Liver (tissue), 9 donors: ENCODE data around the gene FBLL1. TPM values are rescaled to one million over a fixed set of nuclear protein-coding genes. Genes with fewer than 3 reads are reported as not detected.
"Not testable (repeated sequence)": the region's sequence is repeated elsewhere in the genome, so short reads cannot be mapped to it uniquely, and the experiment has no call there.

Experiments used
- DNase-seq: peaks from one replicate; pipeline ENCODE4 v3.0.0-alpha.2; 2017; ENCODE audit warnings: low spot score
- H3K27ac ChIP-seq, 2 donors: one replicate each; pipeline ENCODE4 v1.7.0; 2013; ENCODE audit warnings: inconsistent platforms in 2 of 2, low read length in 2 of 2, control low read depth in 1 of 2, low read depth in 1 of 2, mild to moderate bottlenecking in 1 of 2
- H3K27me3 ChIP-seq, 4 donors: one replicate each; pipeline versions ENCODE4 v1.6.1 to v1.7.0; 2013; ENCODE audit warnings: low read length in 3 of 4, inconsistent platforms in 1 of 4, mild to moderate bottlenecking in 1 of 4, moderate library complexity in 1 of 4; ENCODE audit not compliant: control insufficient read depth in 4 of 4, insufficient read depth in 4 of 4
- H3K36me3 ChIP-seq, 4 donors: one replicate each; pipeline versions ENCODE4 v1.6.1 to v1.7.0; 2013; ENCODE audit warnings: low read length in 3 of 4, mild to moderate bottlenecking in 3 of 4, low read depth in 1 of 4, moderate library complexity in 1 of 4; ENCODE audit not compliant: control insufficient read depth in 4 of 4, insufficient read depth in 3 of 4
- H3K4me1 ChIP-seq, 4 donors: one replicate each; pipeline versions ENCODE4 v1.6.1 to v1.7.0; 2013; ENCODE audit warnings: low read length in 3 of 4, mild to moderate bottlenecking in 3 of 4, moderate library complexity in 1 of 4; ENCODE audit not compliant: control insufficient read depth in 4 of 4, insufficient read depth in 4 of 4
- H3K4me3 ChIP-seq, 3 donors: one replicate each; pipeline versions ENCODE4 v1.6.1 to v1.7.0; 2013; ENCODE audit warnings: low read length in 3 of 3, control low read depth in 1 of 3, low read depth in 1 of 3, mild to moderate bottlenecking in 1 of 3
- H3K9ac ChIP-seq, 2 donors: one replicate each; pipeline ENCODE4 v1.7.0; 2013; ENCODE audit warnings: low read length in 2 of 2, mild to moderate bottlenecking in 2 of 2, moderate library complexity in 2 of 2, control low read depth in 1 of 2, low read depth in 1 of 2
- H3K9me3 ChIP-seq, 4 donors: one replicate each; pipeline versions ENCODE4 v1.6.1 to v1.7.0; 2013; ENCODE audit warnings: low read length in 3 of 4; ENCODE audit not compliant: control insufficient read depth in 4 of 4
- ATF3 ChIP-seq: IDR thresholded peaks from 2 replicates; pipeline ENCODE4 v1.6.1; 2016; ENCODE audit warnings: antibody characterized with exemption
- CTCF ChIP-seq: fragments of 150-350 bp; IDR thresholded peaks from 2 replicates; pipeline ENCODE4 v1.5.1; 2017; ENCODE audit warnings: improper control_type of control experiment, low read depth, low read length; ENCODE audit not compliant: missing input control
- EGR1 ChIP-seq, 2 donors: IDR thresholded peaks; 2 replicates each; pipeline ENCODE4 v1.6.1; 2016 to 2018; ENCODE audit warnings: antibody characterized with exemption in 2 of 2, low read depth in 2 of 2
- FOXA1 ChIP-seq: IDR thresholded peaks from 2 replicates; pipeline ENCODE4 v1.6.1; 2016; ENCODE audit warnings: antibody characterized with exemption
- FOXA2 ChIP-seq: IDR thresholded peaks from 2 replicates; pipeline ENCODE4 v1.6.1; 2016; ENCODE audit warnings: antibody characterized with exemption
- GABPA ChIP-seq, 2 donors: IDR thresholded peaks in 1 of 2; conservative IDR thresholded peaks in 1 of 2; 2 replicates each; pipeline ENCODE4 v1.6.1; 2016; ENCODE audit warnings: antibody characterized with exemption in 2 of 2, mild to moderate bottlenecking in 1 of 2, moderate library complexity in 1 of 2
- HNF4A ChIP-seq, 2 donors: conservative IDR thresholded peaks; 2 replicates each; pipeline ENCODE4 v1.6.1; 2016; ENCODE audit warnings: antibody characterized with exemption in 2 of 2, mild to moderate bottlenecking in 2 of 2
- HNF4G ChIP-seq: IDR thresholded peaks from 2 replicates; pipeline ENCODE4 v1.6.1; 2016; ENCODE audit warnings: antibody characterized with exemption
- JUND ChIP-seq, 2 donors: IDR thresholded peaks; 2 replicates each; pipeline ENCODE4 v1.6.1; 2016; ENCODE audit warnings: antibody characterized with exemption in 2 of 2
- MAX ChIP-seq: IDR thresholded peaks from 2 replicates; pipeline ENCODE4 v1.6.1; 2016; ENCODE audit warnings: antibody characterized with exemption
- NR2F2 ChIP-seq: IDR thresholded peaks from 2 replicates; pipeline ENCODE4 v1.6.1; 2016; ENCODE audit warnings: antibody characterized with exemption
- RAD21 ChIP-seq, 2 donors: IDR thresholded peaks; 2 replicates each; pipeline ENCODE4 v1.6.1; 2016; ENCODE audit warnings: antibody characterized with exemption in 2 of 2, mild to moderate bottlenecking in 2 of 2
- REST ChIP-seq: IDR thresholded peaks from 2 replicates; pipeline ENCODE4 v1.6.1; 2016; ENCODE audit warnings: antibody characterized with exemption, mild to moderate bottlenecking
- RXRA ChIP-seq, 2 donors: IDR thresholded peaks; 2 replicates each; pipeline ENCODE4 v1.6.1; 2017 to 2018; ENCODE audit warnings: antibody characterized with exemption in 2 of 2, mild to moderate bottlenecking in 1 of 2
- SP1 ChIP-seq: IDR thresholded peaks from 2 replicates; pipeline ENCODE4 v1.6.1; 2018; ENCODE audit warnings: antibody characterized with exemption, mild to moderate bottlenecking
- TAF1 ChIP-seq: conservative IDR thresholded peaks from 2 replicates; pipeline ENCODE4 v1.6.1; 2016; ENCODE audit warnings: antibody characterized with exemption, mild to moderate bottlenecking
- YY1 ChIP-seq: IDR thresholded peaks from 2 replicates; pipeline ENCODE4 v1.6.1; 2016; ENCODE audit warnings: antibody characterized with exemption, mild to moderate bottlenecking
- ZBTB33 ChIP-seq: IDR thresholded peaks from 2 replicates; pipeline ENCODE4 v1.6.1; 2016; ENCODE audit warnings: antibody characterized with exemption
- WGBS: extraction: QIAGEN DNeasy Blood & Tissue Kit; methylation state at CpG from one replicate; pipeline ENCODE4 v1.1.7; 2013; 5-methylcytosine and 5-hydroxymethylcytosine counted together
- polyA plus RNA-seq, 2 donors: library from polyadenylated mRNA; stranded (reverse) in 1 of 2; unstranded in 1 of 2; fragments of 200-250 nt in 1 of 2; fragments of >200 nt in 1 of 2; fragmentation: Nextera tagmentation in 1 of 2; extraction: Ambion mirVana in 1 of 2; gene quantifications; one replicate each; pipeline versions ENCODE4 v1.2.1 to v1.2.3, GENCODE V29; 2013 to 2015
- total RNA-seq, 2 donors: library from RNA; depleted of rRNA; stranded (reverse); fragments of >200 nt; gene quantifications; one replicate each; pipeline ENCODE4 v1.2.3, GENCODE V29; 2014
- donor health status: healthy.
- donor health status: healthy.
- donor health status: healthy.
- donor health status: healthy.
- donor health status: healthy.

FBLL1 gene
- total and polyA plus RNA-seq, 4 donors = 0.05 to 0.42 (median 0.17) TPM; not detected in 1

- Histone ChIP-seq H3K36me3 (no peaks in the 10 kb centered on the region), H3K4me1 (peaks cover 3 to 8% (median 4%) of the 10 kb centered on the region in 4 donors), H3K27ac (no peak overlapping the region), H3K9me3 (peaks cover 0 to 7% (median under 1%) of the 10 kb centered on the region in 4 donors), H3K9ac (no peak overlapping the region), H3K4me3 (no peak overlapping the region), H3K27me3 (peaks cover 0 to 4% (median 0%) of the 10 kb centered on the region in 4 donors)
- DNase-seq = no peak
- 91% methylated on average over 6 of the region's 6 CpGs for WGBS
- TF ChIP-seq RXRA (IDR thresholded peaks at IDR 0.05) (no peak), CTCF (no peak), HNF4A (conservative IDR thresholded peaks at IDR 0.05) (no peak), YY1 (no peak), MAX (no peak), SP1 (no peak), NR2F2 (no peak), GABPA (IDR thresholded peaks at IDR 0.05 in 1 of 2, conservative IDR thresholded peaks at IDR 0.05 in 1 of 2) (no peak), TAF1 (no peak), ATF3 (no peak), ZBTB33 (no peak), HNF4G (no peak), FOXA2 (no peak), REST (no peak), EGR1 (IDR thresholded peaks at IDR 0.05; ENCODE audit: low read depth in 2 of 2) (no peak), FOXA1 (no peak), JUND (IDR thresholded peaks at IDR 0.05) (no peak), RAD21 (IDR thresholded peaks at IDR 0.05) (no peak)
Observed at GRCh38 chr5:168531987-168532864, 3.1 kb downstream of the FBLL1 start.

GRCh38 chr5:168534351-168534750 is 5.2 kb downstream of the FBLL1 start:
- H3K4me1 ChIP-seq, H3K27ac ChIP-seq, H3K9ac ChIP-seq, DNase-seq, H3K36me3 ChIP-seq, H3K9me3 ChIP-seq, H3K27me3 ChIP-seq, H3K4me3 ChIP-seq: not testable (repeated sequence)
- WGBS = 85% methylated on average over 7 of the region's 7 CpGs
